ENCODE results near the gene HS2ST1.

DNA sequence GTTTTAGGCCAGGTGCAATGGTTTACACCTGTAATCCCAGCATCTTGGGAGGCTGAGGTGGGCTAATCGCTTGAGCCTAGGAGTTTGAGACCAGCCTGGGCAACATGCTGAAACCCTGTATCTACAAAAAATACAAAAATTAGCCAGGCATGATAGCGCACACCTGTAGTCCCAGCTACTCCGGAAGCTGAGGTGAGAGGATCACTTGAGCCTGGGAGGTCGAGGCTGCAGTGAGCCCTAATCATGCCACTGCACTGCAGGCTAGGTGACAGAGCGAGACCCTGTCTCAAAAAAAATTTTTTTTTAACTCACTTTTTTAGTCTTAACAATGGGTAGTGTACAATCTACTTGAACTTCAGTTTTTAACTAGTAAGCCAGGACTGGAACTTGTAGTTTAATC, 137.5 kb downstream of the HS2ST1 start:
- TF ChIP-seq, protein P1, sequence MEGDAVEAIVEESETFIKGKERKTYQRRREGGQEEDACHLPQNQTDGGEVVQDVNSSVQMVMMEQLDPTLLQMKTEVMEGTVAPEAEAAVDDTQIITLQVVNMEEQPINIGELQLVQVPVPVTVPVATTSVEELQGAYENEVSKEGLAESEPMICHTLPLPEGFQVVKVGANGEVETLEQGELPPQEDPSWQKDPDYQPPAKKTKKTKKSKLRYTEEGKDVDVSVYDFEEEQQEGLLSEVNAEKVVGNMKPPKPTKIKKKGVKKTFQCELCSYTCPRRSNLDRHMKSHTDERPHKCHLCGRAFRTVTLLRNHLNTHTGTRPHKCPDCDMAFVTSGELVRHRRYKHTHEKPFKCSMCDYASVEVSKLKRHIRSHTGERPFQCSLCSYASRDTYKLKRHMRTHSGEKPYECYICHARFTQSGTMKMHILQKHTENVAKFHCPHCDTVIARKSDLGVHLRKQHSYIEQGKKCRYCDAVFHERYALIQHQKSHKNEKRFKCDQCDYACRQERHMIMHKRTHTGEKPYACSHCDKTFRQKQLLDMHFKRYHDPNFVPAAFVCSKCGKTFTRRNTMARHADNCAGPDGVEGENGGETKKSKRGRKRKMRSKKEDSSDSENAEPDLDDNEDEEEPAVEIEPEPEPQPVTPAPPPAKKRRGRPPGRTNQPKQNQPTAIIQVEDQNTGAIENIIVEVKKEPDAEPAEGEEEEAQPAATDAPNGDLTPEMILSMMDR (optimal IDR thresholded peaks at IDR 0.05 in 1 of 3, IDR thresholded peaks at IDR 0.05 in 1 of 3, conservative IDR thresholded peaks at IDR 0.05 in 1 of 3; ENCODE audit: extremely low read depth in 1 of 3, insufficient read depth in 2 of 3, low read length in 3 of 3) = no peak
- no peak for TF ChIP-seq EZH2 (IDR thresholded peaks at IDR 0.05; ENCODE audit: low read length)

All from keratinocyte (primary cell).